ENCODE measurements around the gene MRPS10. TPM values are rescaled to one million over a fixed set of nuclear protein-coding genes. Genes with fewer than 3 reads are reported as not detected.

MRPS10 gene
- polyA plus RNA-seq, 3 donors: 9.2 to 33.0 (median 31.4) TPM

GRCh38 chr6:42168650-42169049, 49.0 kb downstream of the MRPS10 start:
- no peaks in the 10 kb centered on the region for H3K9me3 ChIP-seq (replicated peaks in 1 of 2; ENCODE audit: control insufficient read depth in 1 of 2, insufficient read depth in 1 of 2, low read length in 2 of 2)
- H3K79me2 ChIP-seq (ENCODE audit: insufficient read depth, low read length): no peaks in the 10 kb centered on the region
- H2AFZ ChIP-seq (ENCODE audit: insufficient read depth, low read depth, low read length, poor library complexity, severe bottlenecking): no peak overlapping the region
- H3K4me3 ChIP-seq (replicated peaks in 1 of 3; ENCODE audit: low read depth in 2 of 3, low read length in 3 of 3): no peak overlapping the region
- H3K27ac Mint-ChIP-seq: no peak overlapping the region
- H3K27ac ChIP-seq (ENCODE audit: low read depth in 1 of 2, low read length in 2 of 2): no peak overlapping the region
- intact Hi-C loops (cut with micrococcal nuclease): no loop called here
- H3K4me1 Mint-ChIP-seq: peaks cover 3% of the 10 kb centered on the region
- no peaks in the 10 kb centered on the region for H3K36me3 ChIP-seq (replicated peaks in 1 of 2; ENCODE audit: control insufficient read depth in 1 of 2, insufficient read depth in 2 of 2, low read length in 2 of 2)
- H3K4me1 ChIP-seq (ENCODE audit: control insufficient read depth in 1 of 2, insufficient read depth in 2 of 2, low read length in 2 of 2): no peaks in the 10 kb centered on the region
- no peak for TF ChIP-seq CTCF (IDR thresholded peaks at IDR 0.05)
- H3K4me3 Mint-ChIP-seq: no peak overlapping the region
- peaks cover 0 to 1% (median 0%) of the 10 kb centered on the region in 7 donors for H3K9me3 Mint-ChIP-seq
- no peak overlapping the region for H3K9ac ChIP-seq (ENCODE audit: insufficient read depth, low read length, poor library complexity, severe bottlenecking)
- no peaks in the 10 kb centered on the region for H3K27me3 ChIP-seq (ENCODE audit: control insufficient read depth in 2 of 2, insufficient read depth in 2 of 2, low read length in 2 of 2)
- peaks cover 0 to 7% (median 6%) of the 10 kb centered on the region in 3 donors for H3K27me3 Mint-ChIP-seq (ENCODE audit: low read depth in 3 of 3)
- H3K36me3 Mint-ChIP-seq: no peaks in the 10 kb centered on the region
- no peak overlapping the region for H3K4me2 ChIP-seq (replicated peaks; ENCODE audit: extremely low read depth, low read length, poor library complexity, severe bottlenecking)
- DNase-seq: no peak
- WGBS (ENCODE audit: insufficient coverage): 76% methylated on average over 5 of the region's 6 CpGs
- H4K20me1 ChIP-seq (ENCODE audit: insufficient read depth, low read length): no peaks in the 10 kb centered on the region

DNA sequence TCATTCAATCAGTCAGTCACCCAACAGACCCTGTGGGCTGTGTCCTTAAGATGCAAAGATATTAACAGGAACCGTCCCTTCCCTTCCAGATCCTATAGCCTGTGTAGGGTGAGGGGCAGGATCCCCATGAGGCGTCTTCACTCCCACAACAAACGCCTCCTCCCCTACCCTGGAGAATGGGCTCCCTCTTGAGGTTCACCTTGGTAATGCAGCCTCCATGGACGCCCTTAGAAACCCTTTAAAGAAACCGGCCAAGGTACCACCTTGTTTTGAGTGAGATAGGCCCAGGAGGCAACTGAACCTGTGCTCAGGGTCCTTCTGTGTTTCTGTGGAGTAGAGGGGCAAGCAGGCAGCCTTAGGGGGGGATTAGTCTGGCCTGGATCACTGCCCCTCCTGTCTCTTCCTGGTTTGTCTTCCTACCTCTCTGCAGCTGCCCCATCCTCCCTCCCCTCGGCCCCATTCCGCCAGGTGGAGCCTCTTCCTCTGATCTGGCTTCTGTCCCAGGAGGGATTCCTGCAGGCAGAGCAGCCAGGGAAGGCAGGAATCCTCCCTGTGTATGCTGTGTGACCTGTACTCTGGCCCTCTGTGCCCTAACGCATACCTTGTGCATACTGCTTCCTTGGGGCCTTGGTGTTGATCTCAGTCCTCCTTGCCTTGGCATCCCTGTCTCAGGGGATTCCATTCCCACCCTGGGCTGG, 51.1 kb downstream of the MRPS10 start:
- H3K27ac ChIP-seq (ENCODE audit: low read depth in 1 of 2, low read length in 2 of 2): no peak overlapping the region
- no peaks in the 10 kb centered on the region for H4K20me1 ChIP-seq (ENCODE audit: insufficient read depth, low read length)
- Mint-ChIP-seq H3K4me3 (no peak overlapping the region), H3K9me3 (peaks cover 0 to 2% (median 0%) of the 10 kb centered on the region in 7 donors), H3K27me3 (ENCODE audit: low read depth in 3 of 3) (peaks cover 0 to 12% (median 4%) of the 10 kb centered on the region in 3 donors), H3K4me1 (peaks cover 3% of the 10 kb centered on the region), H3K36me3 (no peaks in the 10 kb centered on the region), H3K27ac (no peak overlapping the region)
- no peaks in the 10 kb centered on the region for H3K36me3 ChIP-seq (replicated peaks in 1 of 2; ENCODE audit: control insufficient read depth in 1 of 2, insufficient read depth in 2 of 2, low read length in 2 of 2)
- TF ChIP-seq CTCF (IDR thresholded peaks at IDR 0.05): peak; percentile 95
- H3K9me3 ChIP-seq (replicated peaks in 1 of 2; ENCODE audit: control insufficient read depth in 1 of 2, insufficient read depth in 1 of 2, low read length in 2 of 2): no peaks in the 10 kb centered on the region
- DNase-seq: peak; percentile 42 to 58 (median 45)
- no peaks in the 10 kb centered on the region for H3K27me3 ChIP-seq (ENCODE audit: control insufficient read depth in 2 of 2, insufficient read depth in 2 of 2, low read length in 2 of 2)
- intact Hi-C loops (cut with micrococcal nuclease): loop anchor here (1.0 to 2.0 kb wide), 2 partner anchors 91 to 92 kb away; no protein-coding TSS in a partner anchor
- H3K4me2 ChIP-seq (replicated peaks; ENCODE audit: extremely low read depth, low read length, poor library complexity, severe bottlenecking): no peak overlapping the region
- no peaks in the 10 kb centered on the region for H3K79me2 ChIP-seq (ENCODE audit: insufficient read depth, low read length)
- 33% methylated on average over 5 of the region's 8 CpGs for WGBS (ENCODE audit: insufficient coverage)
- no peaks in the 10 kb centered on the region for H3K4me1 ChIP-seq (ENCODE audit: control insufficient read depth in 1 of 2, insufficient read depth in 2 of 2, low read length in 2 of 2)
- H3K9ac ChIP-seq (ENCODE audit: insufficient read depth, low read length, poor library complexity, severe bottlenecking): no peak overlapping the region
- no peak overlapping the region for H3K4me3 ChIP-seq (replicated peaks in 1 of 3; ENCODE audit: low read depth in 2 of 3, low read length in 3 of 3)
- peak overlapping the region; percentile 57 for H2AFZ ChIP-seq (ENCODE audit: insufficient read depth, low read depth, low read length, poor library complexity, severe bottlenecking)
